ENCODE data around the gene NGEF.

NGEF gene

DNA sequence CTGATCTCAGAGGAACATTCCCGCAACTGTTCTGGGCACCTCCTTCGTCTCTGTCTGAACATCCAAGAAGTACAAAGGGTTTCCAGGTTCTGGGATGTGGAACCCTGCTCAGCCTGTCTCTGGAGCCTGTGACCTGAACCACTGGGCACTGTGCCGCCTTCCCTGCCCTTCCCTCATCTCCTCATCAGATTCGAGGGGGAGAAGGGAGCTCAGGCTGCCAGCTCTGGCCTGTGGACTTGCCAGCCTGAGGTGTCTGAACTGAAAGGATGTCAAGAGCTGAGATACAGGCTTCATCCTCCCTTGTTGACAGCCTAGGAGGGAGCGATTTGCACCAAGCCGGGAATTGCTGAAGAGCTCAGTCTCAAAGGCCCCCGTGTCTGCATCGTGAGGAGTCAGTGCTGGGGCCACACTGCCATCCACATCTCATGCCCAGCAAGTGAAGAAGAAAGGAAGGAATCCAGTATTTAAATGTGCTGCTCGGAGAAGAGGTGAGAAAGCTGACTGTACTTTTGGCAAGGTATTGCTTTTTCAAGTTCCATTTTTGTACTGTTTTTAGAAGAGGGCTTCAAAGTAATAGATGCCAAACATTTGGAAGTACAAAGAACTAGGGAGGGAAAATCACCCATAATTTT is 32.0 kb upstream of the NGEF start:
- DNase-seq (ENCODE audit: low spot score), result no peak

- DNase-seq (ENCODE audit: low spot score), result no peak
Measured at GRCh38 chr2:233042549-233042948, 29.5 kb upstream of the NGEF start.

GRCh38 chr2:233041722-233042323 is 28.8 kb upstream of the NGEF start:
- DNase-seq (ENCODE audit: low spot score), result no peak

- no peak for DNase-seq (ENCODE audit: low spot score)
Measured at GRCh38 chr2:233040571-233040970, 27.5 kb upstream of the NGEF start.

DNA sequence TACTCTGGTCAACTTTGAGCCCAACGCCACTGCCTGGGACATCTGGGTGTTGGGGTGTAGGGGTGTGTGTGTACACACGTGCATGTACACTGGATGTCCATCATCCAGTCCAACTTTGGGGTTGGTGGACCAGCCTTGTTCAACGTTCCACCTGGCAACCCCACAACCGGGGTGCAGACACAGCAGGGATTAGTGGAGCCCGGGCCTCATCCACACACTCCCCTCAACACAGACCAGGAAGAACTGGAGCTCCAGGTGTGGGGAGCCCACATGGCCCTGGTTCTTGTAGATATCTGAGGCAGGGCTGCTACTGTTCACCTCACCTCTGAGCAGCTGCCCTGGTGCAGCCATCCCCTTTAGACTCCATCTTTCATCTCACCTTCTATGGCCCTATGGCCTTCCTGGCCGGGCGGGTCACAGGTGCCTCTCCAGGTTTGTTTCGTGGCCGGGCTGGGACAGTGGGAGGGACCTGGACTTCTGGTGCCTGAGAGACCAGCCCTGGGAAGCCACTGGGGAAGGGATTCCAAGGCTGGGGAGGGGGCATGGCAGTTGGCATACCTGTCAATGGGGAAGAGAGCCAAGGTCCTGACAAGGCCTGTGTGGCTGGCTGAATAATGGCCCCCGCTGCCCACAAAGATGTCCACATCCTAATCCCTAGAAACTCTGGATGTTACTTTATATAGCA is 26.9 kb upstream of the NGEF start:
- DNase-seq (ENCODE audit: low spot score), result no peak

GRCh38 chr2:233039212-233039845 is 26.3 kb upstream of the NGEF start:
- no peak for DNase-seq (ENCODE audit: low spot score)

GRCh38 chr2:233037078-233037477 is 24.0 kb upstream of the NGEF start:
- no peak for DNase-seq (ENCODE audit: low spot score)

GRCh38 chr2:233036162-233036838 is 23.2 kb upstream of the NGEF start:
- DNase-seq (ENCODE audit: low spot score), result no peak

- no peak for DNase-seq (ENCODE audit: low spot score)
Measured at GRCh38 chr2:233035426-233036161, 22.5 kb upstream of the NGEF start.

- no peak for DNase-seq (ENCODE audit: low spot score)
Measured at GRCh38 chr2:233034091-233034882, 21.2 kb upstream of the NGEF start.

- DNase-seq (ENCODE audit: low spot score), result no peak
Measured at GRCh38 chr2:233033672-233034071, 20.6 kb upstream of the NGEF start.

DNA sequence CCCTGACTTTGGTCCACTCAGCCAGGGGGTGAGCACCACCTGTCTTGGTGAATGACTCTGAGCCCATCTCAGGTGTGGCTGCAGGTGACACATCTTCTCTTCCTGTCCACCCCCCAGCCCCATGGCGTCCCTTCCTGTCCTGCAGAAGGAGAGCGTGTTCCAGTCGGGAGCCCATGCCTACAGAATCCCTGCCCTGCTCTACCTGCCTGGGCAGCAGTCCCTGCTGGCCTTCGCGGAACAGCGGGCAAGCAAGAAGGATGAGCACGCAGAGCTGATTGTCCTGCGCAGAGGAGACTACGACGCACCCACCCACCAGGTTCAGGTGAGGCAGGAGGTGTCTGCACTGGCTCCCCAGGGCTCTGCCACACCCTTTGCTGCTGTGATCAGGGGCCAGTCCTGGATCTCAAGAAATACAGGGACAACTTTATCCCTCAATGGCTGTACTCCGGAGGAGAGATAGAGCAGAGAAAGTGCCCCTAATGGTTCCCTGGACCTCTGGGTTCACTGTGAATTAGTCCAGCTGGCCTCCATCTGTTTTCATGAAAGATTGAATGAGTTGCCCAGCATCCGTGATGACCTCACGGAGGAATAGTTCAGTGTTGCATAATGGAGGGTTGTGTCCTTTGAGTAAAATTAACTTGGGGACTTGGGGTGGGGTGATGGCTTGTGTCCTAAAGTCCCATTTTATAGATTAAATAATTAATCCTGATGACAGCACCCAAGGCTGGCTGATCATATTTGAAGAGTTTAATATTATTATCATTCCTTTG is 19.7 kb upstream of the NGEF start, which contains the start of gene NEU2:
TSS of gene NEU2 (plus strand) at position 122 of the 770 bp plus-strand sequence. CDS start at position 122, 0 bp downstream.
- no peak for DNase-seq (ENCODE audit: low spot score)

DNA sequence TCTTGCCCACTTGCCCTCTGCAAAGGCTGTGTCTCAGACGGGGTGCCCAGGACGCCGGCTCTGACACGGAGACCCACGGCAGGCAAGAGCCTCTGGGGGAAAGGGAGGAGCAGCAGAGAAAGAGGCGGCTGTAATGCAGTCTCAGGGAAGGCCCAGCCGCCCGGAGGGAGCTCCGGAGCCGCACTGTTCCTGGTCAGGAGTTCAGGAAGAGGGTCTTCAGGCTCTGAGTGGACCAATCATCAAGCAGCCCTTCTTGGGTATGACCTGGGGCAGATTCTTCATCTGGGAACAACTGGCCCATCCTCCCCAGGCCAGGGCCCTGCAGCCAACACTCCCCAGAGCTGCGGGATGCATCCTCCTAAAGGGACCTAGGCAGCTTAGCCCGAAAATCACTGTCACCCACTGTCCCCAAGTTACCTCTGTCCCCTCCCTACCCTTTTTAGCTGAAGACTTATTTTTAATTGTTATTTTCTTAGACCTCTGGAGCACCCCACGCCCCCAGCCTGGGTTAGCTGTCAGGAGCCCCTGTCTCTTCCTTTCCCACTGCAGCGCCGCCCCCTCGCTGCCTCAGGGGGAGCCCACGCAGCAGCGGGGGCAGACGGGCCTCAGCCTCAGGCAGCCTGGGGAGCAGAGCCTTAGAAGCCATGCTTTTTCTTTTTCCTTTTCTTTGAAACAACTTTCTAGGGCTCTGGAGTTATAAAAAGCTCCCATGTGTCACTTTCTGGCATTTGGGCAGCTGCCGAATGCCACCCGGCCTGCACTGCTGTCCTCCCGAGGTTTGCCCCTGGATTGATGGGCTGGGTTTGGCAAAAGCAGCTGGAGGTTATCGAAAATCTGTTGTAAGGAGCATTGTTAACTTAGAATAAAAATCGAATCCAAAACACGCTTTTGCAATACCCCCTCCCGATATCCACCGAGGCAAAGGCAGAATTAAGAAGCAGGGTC is 18.8 kb upstream of the NGEF start:
- peak; percentile 80 for DNase-seq (ENCODE audit: low spot score)

DNA sequence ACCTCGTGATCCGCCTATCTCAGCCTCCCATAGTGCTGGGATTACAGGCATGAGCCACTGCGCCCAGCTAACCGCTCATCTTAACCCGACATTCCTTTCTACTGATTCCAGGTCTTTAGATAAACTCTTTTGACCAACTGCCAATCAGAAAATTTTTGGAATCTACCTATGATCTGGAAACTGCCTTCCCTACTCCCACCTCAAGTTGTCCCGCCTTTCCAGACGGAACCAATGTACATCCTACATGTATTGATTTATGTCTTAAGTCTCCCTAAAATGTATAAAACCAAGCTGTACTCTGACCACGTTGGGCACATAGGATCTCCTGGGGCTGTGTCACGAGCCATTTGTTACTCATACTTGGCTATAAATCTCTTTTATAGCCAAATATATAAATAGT is 16.3 kb upstream of the NGEF start:
- no peak for DNase-seq (ENCODE audit: low spot score)

DNA sequence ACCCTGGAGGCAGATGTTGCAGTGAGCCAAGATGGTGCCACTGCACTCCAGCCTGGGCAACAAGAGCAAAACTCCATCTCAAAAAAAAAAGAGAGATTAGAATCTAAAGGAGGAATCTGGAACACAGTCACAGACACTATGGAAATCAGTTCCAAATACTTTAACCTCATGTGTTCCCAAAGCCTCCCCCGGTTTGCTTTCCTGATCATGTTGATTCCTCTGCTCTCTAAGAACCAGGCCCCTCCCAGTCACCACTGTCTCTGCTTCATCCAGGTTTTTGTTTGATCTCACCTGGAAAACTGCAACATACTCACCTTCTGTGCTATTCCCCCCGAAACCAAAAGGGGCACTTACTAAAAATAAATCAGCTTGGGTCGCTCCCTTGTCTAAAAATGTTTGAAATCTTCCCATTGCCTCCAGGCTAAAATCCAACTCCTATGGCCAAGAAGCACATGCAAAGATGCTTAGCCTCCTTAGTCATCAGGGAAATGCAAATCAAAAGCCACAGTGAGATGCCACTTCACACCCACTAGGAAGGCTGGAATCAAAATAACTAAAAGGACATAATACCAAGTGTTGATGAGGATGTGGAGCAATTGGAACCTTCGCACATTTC is 13.2 kb upstream of the NGEF start:
- no peak for DNase-seq (ENCODE audit: low spot score)

DNA sequence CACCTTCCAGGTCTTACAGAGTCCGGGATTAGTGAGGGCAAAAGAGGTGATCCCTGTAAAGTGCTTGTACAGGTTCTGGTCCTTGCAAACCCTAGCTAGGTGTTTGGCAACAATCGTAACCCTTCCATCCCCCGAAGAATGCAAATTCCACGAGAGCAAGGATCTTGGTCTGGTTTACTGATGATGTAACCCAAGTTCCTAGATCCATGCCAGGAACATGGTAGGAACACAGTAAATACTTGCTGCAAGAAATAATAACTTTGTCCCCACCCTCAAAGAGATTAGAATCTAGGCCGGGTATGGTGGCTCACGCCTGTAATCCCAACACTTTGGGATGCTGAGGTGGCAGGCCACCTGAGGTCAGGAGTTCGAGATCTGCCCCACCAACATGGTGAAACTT is 12.7 kb upstream of the NGEF start:
- DNase-seq (ENCODE audit: low spot score), result no peak

DNA sequence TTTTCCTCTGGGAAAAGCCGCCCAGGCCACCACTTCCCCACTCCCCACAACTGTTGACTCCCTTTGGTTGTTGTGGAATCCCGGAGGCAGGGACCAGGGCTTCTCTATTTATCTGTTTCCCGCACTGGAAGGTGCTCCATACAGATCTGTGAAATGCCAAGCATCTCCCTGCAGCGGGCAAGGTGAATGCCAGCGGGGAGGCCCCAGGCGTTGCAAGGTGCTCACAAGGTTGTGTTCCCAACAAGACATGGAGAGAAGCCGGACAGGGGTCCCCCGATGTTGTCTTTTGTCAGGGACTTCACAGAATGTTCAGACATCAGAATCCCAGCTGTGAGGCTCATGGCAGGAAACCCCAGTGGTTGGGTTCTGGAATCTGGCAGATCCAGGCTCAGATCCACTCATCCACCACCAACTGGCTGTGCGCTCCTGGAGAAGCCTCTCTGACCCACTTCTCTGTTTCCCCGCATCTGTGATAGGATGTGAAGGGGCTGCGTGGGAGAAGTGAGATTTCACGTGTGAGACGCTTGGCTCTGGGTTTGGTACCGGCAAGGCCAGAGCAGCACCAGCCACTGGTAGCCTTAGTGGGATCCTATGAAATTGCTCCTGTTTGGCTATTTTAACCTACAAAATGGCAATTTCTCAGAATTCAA is 10.8 kb upstream of the NGEF start:
- DNase-seq (ENCODE audit: low spot score), result no peak
